CD14-positive monocyte (primary cell): ENCODE data around the gene IGF2R. TPM values are rescaled to one million over a fixed set of nuclear protein-coding genes. Genes with fewer than 3 reads are reported as not detected.
"Not testable (repeated sequence)": the region's sequence is repeated elsewhere in the genome, so short reads cannot be mapped to it uniquely, and the experiment has no call there.

Experiments used
- DNase-seq, 3 donors: peaks; one replicate each; pipeline ENCODE4 v3.0.0-alpha.2; 2011 to 2022
- H2AFZ ChIP-seq: 2 replicates; pipeline ENCODE4 v1.6.0; 2012; ENCODE audit warnings: mild to moderate bottlenecking, low read depth, low read length, inconsistent platforms; ENCODE audit not compliant: insufficient read depth, poor library complexity, severe bottlenecking
- H3K27ac ChIP-seq, 2 donors: 1 replicate in 1 of 2; 2 replicates in 1 of 2; pipeline ENCODE4 v1.5.1; 2012 to 2013; ENCODE audit warnings: low read length in 2 of 2, control low read depth in 1 of 2, inconsistent platforms in 1 of 2, low read depth in 1 of 2, mild to moderate bottlenecking in 1 of 2
- H3K27me3 ChIP-seq, 2 donors: one replicate each; pipeline versions ENCODE4 v1.6.0 to v1.6.1; 2011 to 2013; ENCODE audit warnings: low read length in 2 of 2; ENCODE audit not compliant: control insufficient read depth in 2 of 2, insufficient read depth in 2 of 2
- H3K36me3 ChIP-seq, 2 donors: replicated peaks in 1 of 2; 1 replicate in 1 of 2; 2 replicates in 1 of 2; pipeline versions ENCODE4 v1.5.1 to v1.6.1; 2012 to 2013; ENCODE audit warnings: low read length in 2 of 2, control low read depth in 1 of 2, inconsistent platforms in 1 of 2, mild to moderate bottlenecking in 1 of 2; ENCODE audit not compliant: insufficient read depth in 2 of 2, control insufficient read depth in 1 of 2
- H3K4me1 ChIP-seq, 2 donors: 1 replicate in 1 of 2; 2 replicates in 1 of 2; pipeline versions ENCODE4 v1.5.1 to v1.6.1; 2012 to 2013; ENCODE audit warnings: low read length in 2 of 2, control low read depth in 1 of 2, inconsistent platforms in 1 of 2, mild to moderate bottlenecking in 1 of 2, moderate library complexity in 1 of 2; ENCODE audit not compliant: insufficient read depth in 2 of 2, control insufficient read depth in 1 of 2
- H3K4me2 ChIP-seq: replicated peaks from 2 replicates; pipeline ENCODE3; 2012; ENCODE audit warnings: low read length, moderate library complexity, mild to moderate bottlenecking; ENCODE audit not compliant: poor library complexity, severe bottlenecking; ENCODE audit errors: extremely low read depth
- H3K4me3 ChIP-seq, 3 experiments: fragments of 200-600 bp in 1 of 3; sonication (generic) in 1 of 3; replicated peaks in 1 of 3; 1 replicate in 2 of 3; 2 replicates in 1 of 3; pipeline ENCODE4 v1.5.1; 2011 to 2013; ENCODE audit warnings: low read length in 3 of 3, mild to moderate bottlenecking in 3 of 3, control low read depth in 2 of 3, low read depth in 2 of 3, inconsistent platforms in 1 of 3, moderate library complexity in 1 of 3
- H3K79me2 ChIP-seq: 2 replicates; pipeline ENCODE4 v1.6.0; 2012; ENCODE audit warnings: mild to moderate bottlenecking, control low read depth, inconsistent platforms, low read length, moderate library complexity; ENCODE audit not compliant: insufficient read depth
- H3K9ac ChIP-seq: 2 replicates; pipeline ENCODE4 v1.6.0; 2017; ENCODE audit warnings: low read length, mild to moderate bottlenecking; ENCODE audit not compliant: insufficient read depth, poor library complexity, severe bottlenecking
- H3K9me3 ChIP-seq, 2 donors: replicated peaks in 1 of 2; 1 replicate in 1 of 2; 2 replicates in 1 of 2; pipeline versions ENCODE4 v1.5.1 to v1.6.1; 2012 to 2013; ENCODE audit warnings: low read length in 2 of 2, control low read depth in 1 of 2; ENCODE audit not compliant: control insufficient read depth in 1 of 2, insufficient read depth in 1 of 2
- H4K20me1 ChIP-seq: 2 replicates; pipeline ENCODE4 v1.6.0; 2012; ENCODE audit warnings: mild to moderate bottlenecking, low read length, control low read depth, moderate library complexity; ENCODE audit not compliant: insufficient read depth
- H3K27ac Mint-ChIP-seq, 7 donors: one replicate each; pipeline ENCODE4 v1.8.0; 2020; ENCODE audit warnings: mild to moderate bottlenecking in 7 of 7, mixed read lengths in 7 of 7, moderate library complexity in 6 of 7, inconsistent platforms in 2 of 7
- H3K27me3 Mint-ChIP-seq, 3 donors: one replicate each; pipeline ENCODE4 v1.8.0; 2021 to 2022; ENCODE audit warnings: low read depth in 3 of 3, mild to moderate bottlenecking in 3 of 3, mixed read lengths in 3 of 3, moderate library complexity in 3 of 3, inconsistent platforms in 1 of 3
- H3K36me3 Mint-ChIP-seq, 2 donors: one replicate each; pipeline ENCODE4 v1.8.0; 2020; ENCODE audit warnings: mixed read lengths in 2 of 2, inconsistent platforms in 1 of 2, mild to moderate bottlenecking in 1 of 2
- H3K4me1 Mint-ChIP-seq: one replicate; pipeline ENCODE4 v1.8.0; 2020; ENCODE audit warnings: mild to moderate bottlenecking, mixed read lengths
- H3K4me3 Mint-ChIP-seq, 2 donors: one replicate each; pipeline ENCODE4 v1.8.0; 2020; ENCODE audit warnings: mild to moderate bottlenecking in 2 of 2, mixed read lengths in 2 of 2, moderate library complexity in 1 of 2
- H3K9me3 Mint-ChIP-seq, 7 donors: one replicate each; pipeline ENCODE4 v1.8.0; 2020 to 2022; ENCODE audit warnings: mixed read lengths in 7 of 7, mild to moderate bottlenecking in 6 of 7, moderate library complexity in 6 of 7, inconsistent platforms in 2 of 7
- CTCF ChIP-seq: fragments of 200-600 bp; IDR thresholded peaks from one replicate; pipeline ENCODE4 v1.8.0; 2022; ENCODE audit warnings: antibody characterized with exemption, mild to moderate bottlenecking
- WGBS: methylation state at CpG from one replicate; pipeline ENCODE4 v1.1.5; 2013; ENCODE audit warnings: missing lambda C conversion rate; ENCODE audit not compliant: insufficient coverage; 5-methylcytosine and 5-hydroxymethylcytosine counted together
- intact Hi-C, 2 donors: fragments of 100-400 bp; cut with micrococcal nuclease; formaldehyde crosslinking; loops; one replicate each; pipeline versions ENCODE4 v1.15.0 to v1.15.1; 2023
- polyA plus RNA-seq, 3 donors: library from polyadenylated mRNA; depleted of rRNA in 1 of 3; unstranded in 2 of 3; stranded (reverse) in 1 of 3; fragments of 300-500 nt in 2 of 3; fragments of >200 nt in 1 of 3; fragmentation: Illumina TruSeq in 2 of 3; gene quantifications; 1 replicate in 2 of 3; 2 replicates in 1 of 3; pipeline ENCODE4 v1.2.3, GENCODE V29; 2012 to 2021

The IGF2R gene
- polyA plus RNA-seq, 3 donors, result 6.9 to 44.8 (median 8.2) TPM

- H3K36me3 ChIP-seq, result no peaks in the 10 kb centered on the region
- no peaks in the 10 kb centered on the region for H4K20me1 ChIP-seq
- H3K4me1 ChIP-seq, result no peaks in the 10 kb centered on the region
- peaks cover 0 to 3% (median 0%) of the 10 kb centered on the region in 7 donors for H3K9me3 Mint-ChIP-seq
- H3K9ac ChIP-seq, result no peak overlapping the region
- H3K4me1 Mint-ChIP-seq, result no peaks in the 10 kb centered on the region
- 89% methylated on average over 46 of the region's 47 CpGs for WGBS
- TF ChIP-seq CTCF, result no peak
- intact Hi-C loops, result no loop called here
- H2AFZ ChIP-seq, result no peak overlapping the region
- H3K4me3 Mint-ChIP-seq, result no peak overlapping the region
- no peaks in the 10 kb centered on the region for H3K27me3 ChIP-seq
- no peaks in the 10 kb centered on the region for H3K9me3 ChIP-seq
- H3K4me2 ChIP-seq, result no peak overlapping the region
- no peak overlapping the region for H3K27ac ChIP-seq
- H3K4me3 ChIP-seq, result no peak overlapping the region
- peak overlapping the region in 1 of 7 donors; percentile 16 for H3K27ac Mint-ChIP-seq
- H3K36me3 Mint-ChIP-seq, result no peaks in the 10 kb centered on the region
- peaks cover 16 to 23% (median 21%) of the 10 kb centered on the region in 3 donors for H3K27me3 Mint-ChIP-seq
- H3K79me2 ChIP-seq, result no peaks in the 10 kb centered on the region
- DNase-seq, result no peak
Measured at GRCh38 chr6:160133441-160134336, 164.8 kb downstream of the IGF2R start.

- H3K9ac ChIP-seq, intact Hi-C loops, H3K9me3 ChIP-seq, H3K4me3 ChIP-seq, H3K9me3 Mint-ChIP-seq, H3K79me2 ChIP-seq, H3K4me3 Mint-ChIP-seq, H3K4me1 ChIP-seq, H4K20me1 ChIP-seq, H3K36me3 Mint-ChIP-seq, H3K4me2 ChIP-seq, H3K36me3 ChIP-seq, H3K4me1 Mint-ChIP-seq, H2AFZ ChIP-seq, H3K27ac Mint-ChIP-seq, H3K27me3 ChIP-seq, H3K27ac ChIP-seq: not testable (repeated sequence)
- H3K27me3 Mint-ChIP-seq, result peaks cover 14 to 23% (median 21%) of the 10 kb centered on the region in 3 donors
- 92% methylated on average over 20 of the region's 20 CpGs for WGBS
- peak in 1 of 3 donors; percentile 75 for DNase-seq
Measured at GRCh38 chr6:160134337-160134751, 165.5 kb downstream of the IGF2R start.
